ENCODE data around the gene PARP16.

Gene PARP16, protein sequence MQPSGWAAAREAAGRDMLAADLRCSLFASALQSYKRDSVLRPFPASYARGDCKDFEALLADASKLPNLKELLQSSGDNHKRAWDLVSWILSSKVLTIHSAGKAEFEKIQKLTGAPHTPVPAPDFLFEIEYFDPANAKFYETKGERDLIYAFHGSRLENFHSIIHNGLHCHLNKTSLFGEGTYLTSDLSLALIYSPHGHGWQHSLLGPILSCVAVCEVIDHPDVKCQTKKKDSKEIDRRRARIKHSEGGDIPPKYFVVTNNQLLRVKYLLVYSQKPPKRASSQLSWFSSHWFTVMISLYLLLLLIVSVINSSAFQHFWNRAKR

DNA sequence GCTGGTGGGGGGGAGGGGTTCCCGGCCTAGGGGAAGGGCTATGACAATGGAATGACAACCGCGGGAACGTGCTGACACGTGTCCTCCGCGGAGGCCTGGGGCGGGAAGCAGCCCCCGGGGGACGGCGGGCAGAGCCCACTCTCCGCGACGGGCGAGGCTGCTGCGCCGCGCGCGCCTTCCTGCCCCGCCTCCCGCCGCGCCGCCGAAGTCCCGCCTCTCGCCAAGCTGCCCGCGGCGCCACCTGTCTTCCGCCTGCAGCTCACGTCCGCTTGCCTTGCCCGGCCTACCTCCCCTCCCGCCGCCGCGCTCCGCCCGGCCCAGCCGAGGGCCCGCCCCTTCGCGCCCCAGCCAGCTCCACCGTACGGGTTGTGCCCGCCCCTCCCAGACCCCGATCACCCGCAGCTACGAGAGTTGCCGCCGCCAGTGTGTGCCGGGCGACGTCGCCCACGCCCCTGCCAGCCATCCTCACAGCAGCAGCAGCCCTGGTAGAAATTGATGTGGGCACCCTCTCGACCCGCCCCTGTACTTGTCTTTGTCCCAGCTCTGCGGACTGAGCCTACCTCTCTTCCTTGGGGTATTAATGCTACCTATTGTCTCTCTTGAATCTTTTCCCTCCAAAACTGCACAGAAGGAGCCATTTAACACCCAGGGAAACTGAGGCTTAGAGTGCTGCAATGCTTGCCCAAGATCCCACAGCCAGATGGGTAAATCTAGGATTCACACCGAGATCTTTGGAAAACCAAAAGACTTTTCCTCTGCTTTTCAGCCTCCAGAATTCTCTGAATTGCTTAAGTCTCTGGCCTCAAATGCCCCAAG is at the start of gene PARP16:
Gene PARP16 (minus strand): TSS at position 180 of the 816 bp plus-strand sequence. CDS start 457 bp downstream, outside the sequence.
- DNase-seq = peak; percentile 94

DNA sequence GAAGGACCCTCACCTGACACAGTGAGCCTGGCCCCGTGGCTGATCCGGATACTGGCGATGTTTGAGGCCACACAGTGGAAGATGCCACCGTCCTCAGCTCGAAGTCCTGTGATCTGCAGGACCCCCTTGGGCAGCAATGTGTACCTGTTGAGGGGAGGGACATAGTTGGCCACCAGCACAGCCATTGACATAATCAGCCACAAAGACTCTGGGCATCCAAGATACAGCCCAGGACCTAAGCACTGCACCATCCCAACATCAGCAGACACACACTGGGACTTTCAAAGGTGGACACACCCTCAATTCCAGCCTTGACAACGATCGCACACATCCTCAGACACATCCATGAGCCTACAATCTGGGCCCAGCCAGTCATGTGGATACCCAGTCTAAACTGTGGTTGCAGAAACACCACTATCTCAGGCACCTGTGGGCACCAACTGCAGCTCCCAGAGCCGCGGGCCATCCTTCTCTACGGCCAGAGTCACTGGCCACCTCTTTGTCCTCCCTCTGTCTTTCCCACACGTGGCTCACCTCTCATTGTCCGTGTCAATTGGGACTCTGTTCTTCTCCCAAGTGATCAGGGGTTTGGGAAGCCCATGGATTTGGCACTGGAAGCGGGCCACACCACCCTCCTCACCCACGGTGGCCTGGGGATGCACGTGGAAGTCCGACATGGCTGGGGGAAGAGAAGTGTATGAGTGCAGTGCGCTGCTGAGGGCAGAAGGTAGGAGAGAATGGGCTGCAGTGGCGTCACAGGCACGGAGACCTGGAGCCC is 48.8 kb upstream of the PARP16 start:
- no peak for DNase-seq

DNA sequence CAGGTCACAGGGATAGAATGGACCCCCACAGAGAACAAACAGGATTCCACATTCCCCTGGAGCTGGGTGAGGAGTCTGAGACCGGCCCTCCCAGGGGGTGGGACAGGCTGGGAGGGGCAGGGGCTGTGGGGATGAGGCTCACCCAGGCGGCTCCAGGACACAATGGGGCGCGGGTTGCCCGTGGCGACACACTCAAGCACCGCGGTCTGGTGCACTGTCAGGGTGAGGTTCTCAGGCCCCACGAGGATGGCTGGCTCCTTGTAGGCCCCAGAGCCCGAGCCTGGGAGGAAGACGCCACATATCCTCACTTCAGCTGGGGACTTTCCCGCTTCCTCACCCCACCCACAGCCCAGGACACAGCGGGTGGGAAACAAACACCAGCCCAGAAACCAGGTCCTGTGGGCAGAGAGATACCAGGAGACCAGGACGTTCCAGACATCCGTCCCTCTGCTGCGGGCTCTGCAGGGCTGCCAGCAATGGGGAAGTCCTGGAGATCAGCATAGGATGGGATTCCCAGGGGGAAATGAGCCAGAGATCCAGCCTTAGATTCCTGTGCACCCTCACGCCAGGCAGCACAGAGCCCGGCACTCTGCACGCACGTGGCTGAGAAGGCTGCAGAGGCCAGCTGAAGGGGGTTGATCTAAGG is 48.0 kb upstream of the PARP16 start:
- DNase-seq = no peak

DNA sequence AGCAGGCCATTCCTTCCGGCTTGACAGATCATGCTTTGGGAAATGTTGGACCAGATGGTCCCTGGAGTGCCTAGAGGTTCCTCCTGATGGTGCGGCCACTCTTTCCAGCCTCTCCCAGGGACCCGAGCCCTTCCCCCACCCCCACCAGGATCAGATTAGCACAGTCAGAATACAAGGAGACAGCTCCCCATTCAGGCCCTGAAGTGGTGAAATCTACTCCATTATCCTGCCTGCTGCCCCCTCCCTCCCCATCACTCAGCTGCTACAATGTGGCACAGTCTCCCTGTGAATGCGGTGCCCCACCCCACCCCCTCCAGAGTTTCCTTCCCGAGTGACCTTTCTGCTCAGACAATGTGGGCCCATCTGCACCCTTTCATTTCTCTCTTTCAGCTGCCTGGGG is 47.2 kb upstream of the PARP16 start:
- DNase-seq = no peak

DNA sequence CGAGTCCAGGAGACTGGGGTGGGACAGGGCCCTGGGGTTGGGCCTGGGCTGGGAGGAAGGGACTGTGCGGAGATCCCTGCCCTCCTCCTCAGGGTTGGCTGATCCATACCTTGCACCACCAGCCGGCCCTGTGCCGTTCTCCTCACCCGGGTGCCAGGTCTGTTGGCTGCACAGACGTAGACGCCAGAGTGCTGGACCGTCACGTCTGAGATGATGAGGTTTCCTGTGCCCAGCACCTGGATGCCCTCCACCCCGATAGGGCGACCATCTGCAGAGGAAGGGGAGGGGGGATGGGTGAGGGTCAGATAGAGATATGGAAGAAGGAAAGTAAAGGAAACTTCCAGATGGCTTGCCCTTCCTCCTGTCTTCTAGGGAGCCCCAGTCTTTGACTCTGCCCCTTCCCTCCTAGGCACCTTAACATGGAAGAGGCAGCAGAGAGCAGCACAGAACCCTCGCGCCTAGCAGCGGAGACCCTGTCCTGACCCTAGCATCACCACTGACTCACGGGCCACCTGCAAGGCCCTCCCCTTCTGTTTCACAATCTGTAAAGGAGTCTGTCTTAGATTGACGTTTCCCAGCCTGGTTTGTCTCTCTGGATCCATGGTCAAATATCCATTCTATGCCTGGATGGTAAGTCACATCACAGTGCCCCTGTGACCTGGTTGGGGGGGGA is 46.6 kb upstream of the PARP16 start:
- DNase-seq = no peak

DNA sequence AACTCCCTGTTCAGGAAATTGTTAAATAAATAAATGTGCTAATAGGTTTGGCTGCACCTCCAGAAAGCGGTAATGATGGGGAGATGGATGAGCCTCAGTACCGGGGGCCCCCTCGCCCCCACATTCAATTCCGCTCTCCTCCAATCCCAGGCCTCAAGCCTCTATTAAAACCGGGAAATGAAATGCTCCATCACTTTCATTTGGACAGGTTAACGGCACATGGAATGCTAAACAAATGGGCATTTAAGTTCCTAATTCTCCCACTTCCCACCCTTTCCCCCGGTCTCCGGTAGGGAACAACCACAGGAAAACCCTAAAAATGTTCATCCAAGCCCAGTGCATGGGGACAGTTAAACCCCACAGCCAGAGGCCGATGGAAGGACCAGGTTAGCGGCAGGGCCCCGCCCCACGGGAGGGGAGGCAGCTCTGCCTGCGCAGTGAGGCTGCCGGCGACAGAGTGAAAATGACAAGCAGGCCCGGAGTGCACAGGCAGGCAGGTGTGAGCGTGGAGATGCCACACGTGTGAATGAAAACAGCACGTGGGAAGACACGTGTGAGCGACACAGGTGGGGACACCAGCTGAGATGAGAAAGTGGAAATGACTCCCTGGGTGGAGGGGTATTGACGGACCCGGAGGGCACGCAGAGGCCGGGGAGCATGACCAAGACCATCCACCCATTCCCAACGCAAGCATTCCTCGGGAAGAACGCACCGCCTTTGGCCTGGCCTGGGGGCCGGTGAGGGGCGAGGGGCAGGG is 45.9 kb upstream of the PARP16 start:
- no peak for DNase-seq

DNA sequence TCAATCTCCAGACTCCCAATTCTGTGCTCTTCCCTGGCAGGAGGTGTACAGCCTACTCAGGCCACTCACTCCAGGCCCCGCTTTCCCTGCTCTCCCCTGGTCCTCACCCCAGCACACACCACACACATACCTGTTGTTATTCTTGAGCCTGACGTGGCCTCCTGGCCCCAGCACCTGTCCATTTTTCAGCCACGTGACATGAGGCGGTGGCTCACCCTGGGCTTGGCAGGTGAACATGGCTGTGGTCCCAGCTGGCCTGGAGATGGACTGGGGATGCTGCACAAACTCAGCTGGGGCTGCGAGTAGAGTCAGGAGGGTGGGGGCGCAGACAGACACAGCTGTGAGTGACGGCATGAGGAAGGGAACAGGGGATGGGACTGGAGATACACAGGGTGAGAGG is 45.1 kb upstream of the PARP16 start:
- no peak for DNase-seq

DNA sequence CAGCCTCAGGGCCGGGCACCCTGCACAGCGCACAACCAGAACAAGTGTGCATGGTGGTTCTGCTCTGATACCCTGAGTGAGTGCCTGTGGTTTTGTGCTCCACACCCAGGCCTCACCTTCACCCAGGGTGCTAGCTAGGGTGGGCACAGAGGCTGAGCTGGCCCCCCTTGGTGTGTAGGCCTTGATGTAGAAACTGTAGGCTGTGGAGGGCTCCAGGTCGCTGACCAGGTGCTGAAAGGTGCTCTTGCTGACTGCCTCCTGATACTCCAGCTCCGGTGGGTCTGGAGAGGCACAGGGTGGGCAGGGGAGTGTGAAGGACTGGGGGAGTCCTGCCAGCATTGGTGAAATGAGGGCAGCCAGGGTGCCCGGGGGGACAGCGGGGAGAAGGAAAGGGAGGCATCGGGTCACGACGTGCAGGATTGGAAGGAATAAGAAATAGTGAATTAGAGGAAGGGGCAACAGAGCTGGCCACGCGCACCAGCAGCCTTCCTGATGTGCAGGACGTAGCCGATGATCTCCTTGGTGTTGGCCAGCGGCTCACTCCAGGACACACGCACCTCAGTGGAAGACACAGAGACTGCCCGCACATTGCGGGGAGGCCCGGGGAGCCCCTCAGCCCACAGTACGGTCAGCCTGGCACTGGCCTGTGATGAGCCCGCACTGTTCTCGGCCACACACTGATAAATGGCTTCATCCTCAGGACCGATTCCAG is 44.4 kb upstream of the PARP16 start:
- DNase-seq = no peak

DNA sequence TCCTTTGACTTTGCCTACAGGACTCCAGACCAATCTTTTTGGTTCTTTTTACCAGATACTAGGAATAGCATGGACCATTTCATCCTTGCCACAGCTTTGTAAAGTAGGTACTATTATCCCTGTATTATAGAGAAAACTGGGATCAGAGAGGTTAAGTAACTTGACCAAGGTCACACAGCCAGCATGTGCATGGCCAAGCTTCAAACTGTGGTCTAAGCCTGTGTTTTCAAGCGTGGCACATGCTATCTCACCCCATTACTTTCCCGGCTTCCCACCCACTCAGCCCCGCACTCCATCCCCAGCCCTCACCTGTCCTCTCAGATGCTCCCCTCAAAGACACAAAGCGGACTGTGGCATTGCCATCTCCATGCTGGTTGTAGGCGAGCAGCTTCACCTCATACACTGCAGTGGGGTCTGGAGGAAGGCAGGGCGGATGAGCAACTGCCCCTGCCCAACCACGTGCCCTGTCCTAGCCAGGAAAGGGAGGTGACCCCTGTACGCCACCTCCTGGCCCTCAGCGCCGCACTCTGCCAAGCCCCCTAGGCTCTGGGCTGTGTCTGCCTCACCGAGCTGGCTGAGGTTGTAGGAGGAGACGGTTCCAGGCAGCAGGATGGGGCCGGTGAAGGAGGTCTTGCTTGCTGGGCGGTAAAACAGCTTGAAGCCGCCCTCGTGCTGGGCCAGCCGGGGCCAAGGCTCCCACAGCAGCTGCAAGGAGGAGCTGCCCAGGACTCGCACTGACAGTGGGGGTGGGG is 43.5 kb upstream of the PARP16 start:
- no peak for DNase-seq

DNA sequence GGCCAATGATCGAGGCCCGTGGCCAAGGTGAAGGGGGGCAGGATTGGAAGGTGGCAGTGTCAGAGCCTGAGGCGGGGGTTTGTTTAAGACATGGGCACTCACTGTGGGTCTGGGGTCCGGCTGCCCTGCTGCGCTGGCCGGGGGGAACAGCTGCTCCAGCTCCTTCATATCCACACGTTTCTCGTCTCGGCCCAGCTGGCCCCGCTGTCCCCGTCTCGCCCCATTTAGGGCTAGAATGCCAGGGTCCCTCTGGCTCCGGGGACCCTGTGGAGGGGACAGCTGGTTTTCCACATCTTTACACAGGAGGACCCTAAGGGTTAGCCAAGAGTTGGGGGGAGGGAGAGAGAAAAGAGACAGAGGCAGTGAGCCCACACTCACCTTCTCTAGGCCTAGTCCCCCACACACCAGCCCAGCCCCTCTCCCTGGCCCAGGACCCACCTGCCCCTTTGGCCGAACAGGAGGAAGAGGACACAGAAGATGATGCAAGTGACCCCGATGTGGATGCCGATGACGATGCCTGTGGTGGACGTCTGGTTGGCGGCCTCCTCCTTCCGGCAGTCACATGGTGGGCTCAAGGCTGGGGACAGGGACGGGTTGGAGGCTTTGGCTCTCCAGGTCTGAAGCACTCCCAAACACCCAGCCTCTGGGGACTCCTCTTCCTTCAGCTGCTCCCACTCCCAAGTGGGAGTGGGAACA is 42.8 kb upstream of the PARP16 start:
- DNase-seq = no peak

DNA sequence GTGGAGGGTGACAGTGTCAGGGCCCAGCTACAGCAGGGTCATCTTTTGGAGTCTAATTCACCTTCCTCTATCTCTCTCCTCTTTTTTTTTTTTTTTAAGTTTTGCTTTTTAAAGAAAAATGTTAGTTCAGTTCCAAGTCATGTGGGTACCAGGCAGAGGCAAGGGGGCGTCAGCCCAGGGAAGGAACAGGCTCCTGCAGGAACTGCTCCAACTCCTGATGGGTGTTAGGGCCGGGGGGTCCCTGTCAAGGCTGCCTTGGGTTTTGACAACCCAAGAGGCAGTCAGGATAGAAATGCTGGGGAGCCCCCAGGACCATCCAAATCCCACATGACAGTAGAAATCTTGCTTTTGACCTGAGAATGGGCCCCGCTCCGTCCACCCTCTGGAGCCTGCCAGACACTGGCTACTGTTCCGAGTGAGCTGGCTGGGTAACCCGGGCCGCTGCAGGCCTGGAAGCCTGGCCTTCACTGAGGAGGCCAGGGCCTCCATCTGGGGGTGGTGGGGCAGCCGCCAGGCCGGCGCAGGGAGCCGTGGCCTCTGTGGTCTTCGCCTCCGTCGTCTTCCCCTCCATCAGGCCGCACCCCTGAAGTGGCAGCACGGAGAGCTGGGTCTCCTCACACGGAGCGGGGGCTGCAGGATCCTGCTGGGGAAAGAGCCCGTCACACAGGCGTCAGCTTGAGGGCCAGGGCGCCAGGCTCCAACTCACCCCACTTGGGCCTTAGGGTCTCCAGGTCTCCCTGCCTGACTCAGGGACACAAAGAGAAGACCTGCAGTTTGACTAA is 42.0 kb upstream of the PARP16 start:
- DNase-seq = no peak

DNA sequence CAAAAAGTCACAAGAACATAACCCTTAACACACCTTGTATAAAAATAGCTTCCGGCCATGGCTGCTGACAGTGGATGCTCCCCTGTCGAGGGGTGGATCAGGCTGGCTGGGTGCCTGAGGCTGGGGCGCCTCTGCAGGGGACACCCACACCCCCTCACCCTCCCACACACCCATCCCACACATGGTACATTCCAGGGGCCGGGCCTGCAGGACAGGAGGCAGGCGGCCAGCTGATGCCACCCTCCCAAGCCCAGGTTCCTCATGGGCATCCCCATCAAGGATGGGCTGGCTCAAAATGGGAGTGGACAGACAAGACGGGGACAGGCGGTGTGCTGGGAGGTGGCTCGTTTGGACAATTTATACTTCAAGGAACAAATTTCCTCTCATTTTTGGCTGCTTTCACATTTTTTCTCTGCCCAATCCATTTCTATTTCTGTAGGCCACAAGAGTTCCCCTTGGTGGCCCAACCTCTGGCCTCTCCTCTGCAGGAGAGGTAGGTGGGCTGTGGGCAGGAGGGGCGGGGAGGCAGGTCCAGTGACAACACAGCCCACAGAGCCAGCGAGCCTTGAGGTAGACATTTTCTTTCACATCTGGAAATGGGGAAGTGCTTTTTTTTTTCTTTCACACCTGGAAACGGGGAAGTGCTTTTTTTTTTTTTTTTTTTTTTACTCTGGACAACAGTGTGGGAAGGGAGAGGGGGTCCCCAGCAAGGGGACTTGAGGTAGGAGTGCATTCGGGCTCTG is 41.1 kb upstream of the PARP16 start:
- DNase-seq = no peak

DNA sequence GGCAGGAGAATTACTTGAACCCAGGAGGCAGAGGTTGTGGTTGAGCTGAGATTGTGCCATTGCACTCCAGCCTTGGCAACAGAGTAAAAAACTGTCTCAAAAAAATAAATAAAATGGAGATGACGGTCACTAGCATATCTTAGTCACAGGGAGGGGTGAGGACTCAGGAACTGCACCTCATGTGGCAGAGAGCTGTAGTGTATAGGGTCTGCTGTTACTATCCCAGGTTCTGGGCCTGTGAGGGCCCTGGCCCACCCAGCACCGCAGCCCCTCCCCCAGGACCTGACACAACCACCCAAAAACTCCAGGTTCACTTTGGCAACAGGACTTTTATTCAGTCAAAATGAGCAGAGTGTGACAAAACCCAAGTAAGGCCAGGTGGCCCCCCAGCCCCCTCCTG is 40.1 kb upstream of the PARP16 start:
- no peak for DNase-seq

DNA sequence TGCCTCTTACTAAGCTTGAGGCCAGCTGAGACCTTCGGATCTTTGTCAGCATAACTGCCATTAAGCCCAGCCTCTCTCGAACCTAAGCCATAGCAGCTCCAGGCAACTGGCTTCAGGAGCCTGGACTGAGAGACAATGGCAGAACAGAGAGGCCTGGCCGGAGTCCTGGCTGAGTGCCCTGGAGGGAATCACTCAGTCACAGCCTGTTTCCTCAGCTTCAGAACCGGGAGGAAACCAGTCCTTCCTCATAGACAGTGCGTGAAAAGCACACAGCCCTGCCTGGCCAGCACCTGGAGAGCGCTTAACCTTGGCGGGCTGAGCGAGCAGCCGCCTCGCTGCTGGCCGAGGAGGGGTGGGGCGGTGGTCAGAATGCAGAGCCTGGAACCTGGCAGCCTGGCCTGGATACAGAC is 39.4 kb upstream of the PARP16 start:
- peak; percentile 49 for DNase-seq

DNA sequence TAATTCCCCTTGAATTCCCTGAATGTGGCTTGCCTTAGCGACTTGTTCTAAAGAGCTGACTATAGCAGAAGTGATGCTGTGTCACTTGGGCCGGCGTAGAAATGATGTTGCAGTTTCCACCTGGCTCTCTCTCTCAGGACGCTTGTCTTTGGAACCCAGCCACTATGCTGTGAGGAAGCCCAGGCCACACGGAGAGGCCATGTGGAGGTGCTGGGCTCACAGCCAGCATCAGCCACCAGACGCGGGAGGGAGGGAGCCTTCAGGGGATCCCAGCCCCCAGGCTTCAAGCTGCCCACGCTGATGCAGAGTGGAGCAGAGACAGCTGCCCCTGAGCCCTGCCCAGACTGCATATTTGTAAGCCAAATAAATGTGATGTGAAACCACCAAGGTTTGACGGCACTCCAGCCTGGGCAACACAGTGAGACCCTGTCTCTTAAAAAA is 36.4 kb upstream of the PARP16 start:
- DNase-seq = peak; percentile 84

DNA sequence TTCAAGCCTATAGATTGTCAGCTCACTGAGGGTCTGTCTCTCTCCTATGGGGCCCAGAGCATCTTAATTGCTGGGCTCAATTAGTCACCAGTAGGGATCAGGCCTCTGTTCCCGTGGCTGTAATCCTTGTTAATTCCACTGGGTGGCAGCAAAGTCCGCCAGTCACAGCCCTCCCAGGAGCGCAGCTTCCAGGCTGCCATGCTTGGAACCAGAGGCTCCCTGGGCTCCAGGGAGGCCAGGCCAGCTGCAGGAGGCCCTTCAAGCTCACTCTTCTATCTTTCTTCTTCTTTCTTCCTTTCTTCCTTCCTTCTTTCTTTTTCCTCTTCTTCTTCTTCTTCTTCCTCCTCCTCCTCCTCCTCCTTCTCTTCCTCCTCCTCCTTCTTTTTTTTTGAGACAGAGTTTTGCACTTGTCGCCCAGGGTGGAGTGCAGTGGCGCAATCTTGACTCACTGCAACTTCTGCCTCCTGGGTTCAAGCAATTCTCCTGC is 32.2 kb upstream of the PARP16 start:
- peak; percentile 90 for DNase-seq

DNA sequence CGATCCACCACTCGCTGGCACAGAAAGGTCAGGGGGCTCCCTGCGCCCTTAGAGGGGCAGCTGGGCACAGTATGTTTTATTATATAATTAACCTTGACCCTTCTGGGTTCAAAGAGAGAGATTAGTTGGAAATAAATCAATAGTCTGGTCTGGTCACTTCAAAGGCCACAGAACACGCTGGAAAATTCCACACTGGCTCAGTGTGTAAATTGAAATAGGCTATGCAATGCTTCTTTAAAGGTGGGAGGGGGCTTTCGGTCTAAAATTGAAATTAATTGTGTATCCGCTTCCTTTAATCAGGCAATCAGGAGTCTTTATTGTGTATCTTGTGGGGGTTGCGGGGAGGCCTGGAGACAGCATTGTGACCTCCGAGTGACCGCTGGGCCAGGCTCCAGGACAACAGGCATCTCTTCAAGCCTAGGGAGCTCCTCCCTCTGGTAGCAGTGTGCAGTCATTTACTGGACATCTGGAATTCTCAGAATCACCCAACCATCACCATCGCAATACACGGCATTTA is 25.8 kb upstream of the PARP16 start:
- DNase-seq = peak; percentile 62
